Colonic mucosa (tissue), 4 donors: ENCODE results near the gene XPO6. TPM values are rescaled to one million over a fixed set of nuclear protein-coding genes. Genes with fewer than 3 reads are reported as not detected.
"Not testable (repeated sequence)": the region's sequence is repeated elsewhere in the genome, so short reads cannot be mapped to it uniquely, and the experiment has no call there.

ENCODE experiments used
- DNase-seq: peaks from one replicate; pipeline ENCODE4 v3.0.0-alpha.2; 2020
- H3K27ac ChIP-seq: fragments of 200-600 bp; one replicate; pipeline ENCODE4 v1.8.0; 2021
- H3K27me3 ChIP-seq: fragments of 200-600 bp; one replicate; pipeline ENCODE4 v1.8.0; 2021
- H3K36me3 ChIP-seq: fragments of 200-600 bp; one replicate; pipeline ENCODE4 v1.8.0; 2021
- H3K4me1 ChIP-seq: fragments of 200-600 bp; one replicate; pipeline ENCODE4 v1.8.0; 2021; ENCODE audit warnings: mild to moderate bottlenecking
- H3K4me3 ChIP-seq: fragments of 200-600 bp; one replicate; pipeline ENCODE4 v1.8.0; 2021
- H3K9ac ChIP-seq, 2 donors: one replicate each; pipeline ENCODE4 v1.7.0; 2013; ENCODE audit warnings: control low read depth in 2 of 2, low read depth in 2 of 2, low read length in 2 of 2
- H3K9me3 ChIP-seq: fragments of 200-600 bp; one replicate; pipeline ENCODE4 v1.8.0; 2021
- CTCF ChIP-seq: fragments of 200-600 bp; IDR thresholded peaks from one replicate; pipeline ENCODE4 v1.8.0; 2022; ENCODE audit warnings: antibody characterized with exemption, mild to moderate bottlenecking
- intact Hi-C: fragments of 100-400 bp; cut with DNase I; formaldehyde crosslinking; loops from one replicate; pipeline ENCODE4 v1.14.1; 2022
- total RNA-seq, 2 donors: library from RNA; stranded (reverse); fragmentation: NEBNext Ultra II Directional in 1 of 2; extraction: Animal tissue kit (Norgen Biotek cat#: 25700) in 1 of 2; gene quantifications; one replicate each; pipeline ENCODE4 v1.2.1, GENCODE V29; 2021
- donor health status: healthy.
- donor health status: DM: no; HTN: no; CAD: no.
- donor health status: DM: no; HTN: no; CAD: no.

XPO6 gene
- total RNA-seq, 2 donors from 2014 or later: 77.0 to 144 TPM

- no peak for TF ChIP-seq CTCF
- intact Hi-C loops: loop anchor here (10.0 kb wide), 1 partner anchor 73 kb away; no protein-coding TSS in a partner anchor
- H3K27me3 ChIP-seq: no peaks in the 10 kb centered on the region
- H3K27ac ChIP-seq: no peak overlapping the region
- no peak overlapping the region for H3K4me3 ChIP-seq
- H3K9ac ChIP-seq: no peak overlapping the region
- no peak for DNase-seq
- H3K9me3 ChIP-seq: no peaks in the 10 kb centered on the region
- H3K36me3 ChIP-seq: peaks cover 19% of the 10 kb centered on the region
- no peaks in the 10 kb centered on the region for H3K4me1 ChIP-seq
These were observed 90.2 kb downstream of the XPO6 start for GRCh38 chr16:28121527-28121926.

- DNase-seq: no peak
- no peak overlapping the region for H3K27ac ChIP-seq
- H3K9ac ChIP-seq: no peak overlapping the region
- H3K9me3 ChIP-seq: no peaks in the 10 kb centered on the region
- peaks cover 17% of the 10 kb centered on the region for H3K36me3 ChIP-seq
- TF ChIP-seq CTCF: no peak
- intact Hi-C loops: loop anchor here (10.0 kb wide), 1 partner anchor 74 kb away; no protein-coding TSS in a partner anchor
- H3K4me3 ChIP-seq: no peak overlapping the region
- H3K27me3 ChIP-seq: no peaks in the 10 kb centered on the region
- H3K4me1 ChIP-seq: no peaks in the 10 kb centered on the region
These were observed 91.0 kb downstream of the XPO6 start for GRCh38 chr16:28120754-28121153.

- H3K27me3 ChIP-seq: no peaks in the 10 kb centered on the region
- H3K36me3 ChIP-seq: peaks cover 5% of the 10 kb centered on the region
- no peaks in the 10 kb centered on the region for H3K4me1 ChIP-seq
- TF ChIP-seq CTCF: no peak
- no peaks in the 10 kb centered on the region for H3K9me3 ChIP-seq
- no peak overlapping the region for H3K27ac ChIP-seq
- intact Hi-C loops: no loop called here
- no peak overlapping the region for H3K4me3 ChIP-seq
- no peak for DNase-seq
- H3K9ac ChIP-seq: no peak overlapping the region
These were observed 93.1 kb downstream of the XPO6 start for GRCh38 chr16:28118637-28119036.

GRCh38 chr16:28117168-28117565 is 94.6 kb downstream of the XPO6 start:
- intact Hi-C loops: no loop called here

GRCh38 chr16:28115866-28116265 is 95.9 kb downstream of the XPO6 start:
- intact Hi-C loops, H3K9ac ChIP-seq, H3K27me3 ChIP-seq, H3K4me1 ChIP-seq, DNase-seq, H3K36me3 ChIP-seq, H3K9me3 ChIP-seq, H3K4me3 ChIP-seq: not testable (repeated sequence)
- peak overlapping the region; percentile 13 for H3K27ac ChIP-seq

More at GRCh38 chr16:28117168-28117565, 94.6 kb downstream of the XPO6 start:
- Histone ChIP-seq H3K4me1 (no peaks in the 10 kb centered on the region), H3K27ac (peak overlapping the region; percentile 37), H3K9ac (peak overlapping the region in 1 of 2 donors; percentile 30), H3K36me3 (peaks cover 5% of the 10 kb centered on the region), H3K27me3 (no peaks in the 10 kb centered on the region), H3K4me3 (no peak overlapping the region), H3K9me3 (no peaks in the 10 kb centered on the region)
- no peak for TF ChIP-seq CTCF
- no peak for DNase-seq

GRCh38 chr16:28112908-28113307 is 98.9 kb downstream of the XPO6 start:
- Histone ChIP-seq H3K9me3 (no peaks in the 10 kb centered on the region), H3K36me3 (no peaks in the 10 kb centered on the region), H3K27ac (no peak overlapping the region), H3K4me3 (no peak overlapping the region), H3K27me3 (no peaks in the 10 kb centered on the region), H3K4me1 (no peaks in the 10 kb centered on the region), H3K9ac (no peak overlapping the region)
- intact Hi-C loops: no loop called here
- no peak for TF ChIP-seq CTCF
- DNase-seq: no peak
